K562 (cell line): ENCODE data around the gene TAF3. TPM values are rescaled to one million over a fixed set of nuclear protein-coding genes. Genes with fewer than 3 reads are reported as not detected.

ENCODE experiments used
- ARID3A ChIP-seq: IDR thresholded peaks from 2 replicates; pipeline ENCODE4 v1.6.1; 2012; ENCODE audit warnings: low read depth, low read length, improper control_type of control experiment, borderline replicate concordance
- BACH1 ChIP-seq: fragments of 200-800 bp; sonication (Bioruptor generic); IDR thresholded peaks from 2 replicates; pipeline ENCODE4 v1.6.1; 2016; ENCODE audit warnings: missing genetic modification characterization, missing compliant biosample characterization
- CCNT2 ChIP-seq: IDR thresholded peaks from 2 replicates; pipeline ENCODE4 v1.6.1; 2011; ENCODE audit warnings: borderline replicate concordance, low read depth, mild to moderate bottlenecking, moderate library complexity, mixed read lengths, low read length; ENCODE audit not compliant: insufficient read length; ENCODE audit errors: extremely low read depth
- CUX1 ChIP-seq: fragments of 200-800 bp; sonication (Bioruptor generic); IDR thresholded peaks from 2 replicates; pipeline ENCODE4 v1.6.1; 2016; ENCODE audit warnings: missing genetic modification characterization, missing compliant biosample characterization
- DIDO1 ChIP-seq: fragments of 450-650 bp; IDR thresholded peaks from 2 replicates; pipeline ENCODE4 v1.6.1; 2016; ENCODE audit warnings: low read depth, missing biosample characterization, missing genetic modification characterization
- DPF2 ChIP-seq: fragments of 450-650 bp; IDR thresholded peaks from 2 replicates; pipeline ENCODE4 v1.6.1; 2016
- ELF2 ChIP-seq: fragments of 250-450 bp; sonication (Bioruptor Pico); IDR thresholded peaks from 2 replicates; pipeline ENCODE4 v1.5.0; 2021; ENCODE audit warnings: mild to moderate bottlenecking
- JUNB ChIP-seq: fragments of 450-650 bp; formaldehyde crosslinking; conservative IDR thresholded peaks from 2 replicates; pipeline ENCODE4 v1.4.0; 2020; ENCODE audit warnings: mild to moderate bottlenecking
- KLF6 ChIP-seq: fragments of 250-450 bp; sonication (Bioruptor Pico); IDR thresholded peaks from 2 replicates; pipeline ENCODE4 v1.4.0; 2020; ENCODE audit warnings: mild to moderate bottlenecking, moderate library complexity, borderline replicate concordance
- NFATC3 ChIP-seq: fragments of 450-650 bp; IDR thresholded peaks from 2 replicates; pipeline ENCODE4 v1.6.1; 2017; ENCODE audit warnings: mild to moderate bottlenecking
- NFE2 ChIP-seq: IDR thresholded peaks from 2 replicates; pipeline ENCODE4 v1.6.1; 2014; ENCODE audit warnings: antibody characterized with exemption, low read depth
- NONO ChIP-seq, 2 experiments: fragments of 200-400 bp in 1 of 2; fragments of 450-650 bp in 1 of 2; formaldehyde crosslinking in 1 of 2; IDR thresholded peaks; 2 replicates each; pipeline ENCODE4 v1.6.1; 2017; ENCODE audit warnings: low read depth in 2 of 2, mild to moderate bottlenecking in 2 of 2, moderate library complexity in 2 of 2, low read length in 1 of 2
- POU5F1 ChIP-seq: fragments of 150-350 bp; IDR thresholded peaks from 2 replicates; pipeline ENCODE4 v1.6.1; 2014; ENCODE audit warnings: borderline replicate concordance, low read length, low read depth, mild to moderate bottlenecking; ENCODE audit not compliant: partially characterized antibody
- PTRF ChIP-seq: fragments of 450-650 bp; IDR thresholded peaks from 2 replicates; pipeline ENCODE4 v1.6.1; 2016; ENCODE audit warnings: mild to moderate bottlenecking, missing genetic modification characterization, missing compliant biosample characterization
- RBBP5 ChIP-seq: fragments of 200-600 bp; sonication (generic); IDR thresholded peaks from 2 replicates; pipeline ENCODE4 v1.6.1; 2012; ENCODE audit warnings: borderline replicate concordance, mild to moderate bottlenecking, low read length, control low read depth, inconsistent platforms; ENCODE audit not compliant: insufficient read depth, poor library complexity, severe bottlenecking
- SMARCC2 ChIP-seq: fragments of 450-650 bp; IDR thresholded peaks from 2 replicates; pipeline ENCODE4 v1.6.1; 2017; ENCODE audit warnings: antibody characterized with exemption, moderate library complexity, mild to moderate bottlenecking, low read depth
- TBL1XR1 ChIP-seq, 2 experiments: IDR thresholded peaks; 2 replicates each; pipeline ENCODE4 v1.6.1; 2012; ENCODE audit warnings: improper control_type of control experiment in 2 of 2, low read length in 2 of 2, mild to moderate bottlenecking in 1 of 2
- TEAD4 ChIP-seq, 2 experiments: sonication (generic) in 1 of 2; formaldehyde crosslinking in 1 of 2; IDR thresholded peaks; 2 replicates each; pipeline versions ENCODE4 v1.6.1 to v1.8.0; 2012 to 2022; ENCODE audit warnings: borderline replicate concordance in 1 of 2, inconsistent platforms in 1 of 2, low read length in 1 of 2, mild to moderate bottlenecking in 1 of 2, missing genetic modification reagents in 1 of 2
- ZNF274 ChIP-seq: IDR thresholded peaks from 2 replicates; pipeline ENCODE4 v1.6.1; 2011; ENCODE audit warnings: low read depth, mild to moderate bottlenecking, low read length, moderate library complexity, borderline replicate concordance
- ZNF507 ChIP-seq: conservative IDR thresholded peaks from 2 replicates; pipeline ENCODE4 v1.6.1; 2017; ENCODE audit warnings: missing genetic modification characterization, missing compliant biosample characterization
- polyA plus RNA-seq, 8 experiments: library from polyadenylated mRNA; depleted of rRNA in 4 of 8; stranded (reverse) in 5 of 8; unstranded in 3 of 8; fragments of >200 nt; fragmentation: Nextera tagmentation in 2 of 8; fragmentation: Illumina TruSeq in 1 of 8; extraction: Ambion mirVana in 2 of 8; extraction: Trizol in 1 of 8; gene quantifications; 2 replicates each; pipeline versions ENCODE4 v1.2.1 to v1.2.3, GENCODE V29; 2011 to 2014; ENCODE audit warnings: inconsistent platforms in 1 of 8, missing spikeins in 1 of 8
- total RNA-seq, 7 experiments: library from RNA; depleted of rRNA in 6 of 7; stranded (reverse); fragments of >200 nt in 6 of 7; fragmentation: Illumina TruSeq in 2 of 7; extraction: Trizol in 2 of 7; gene quantifications; 2 replicates each; pipeline versions ENCODE4 v1.2.1 to v1.2.3, GENCODE V29; 2011 to 2021; ENCODE audit warnings: low replicate concordance in 1 of 7
- TF ChIP-seq, protein P1 (sequence below): fragments of 250-450 bp; sonication (Bioruptor Pico); IDR thresholded peaks from 2 replicates; pipeline ENCODE4 v1.8.0; 2022; ENCODE audit warnings: moderate library complexity, mild to moderate bottlenecking, inconsistent platforms

TAF3 gene
- total and polyA plus RNA-seq, 9 of the 15 experiments (the other 6 are each of a cell fraction or from before 2014, with no cell fraction given), result 1.5 to 9.9 (median 4.1) TPM

DNA sequence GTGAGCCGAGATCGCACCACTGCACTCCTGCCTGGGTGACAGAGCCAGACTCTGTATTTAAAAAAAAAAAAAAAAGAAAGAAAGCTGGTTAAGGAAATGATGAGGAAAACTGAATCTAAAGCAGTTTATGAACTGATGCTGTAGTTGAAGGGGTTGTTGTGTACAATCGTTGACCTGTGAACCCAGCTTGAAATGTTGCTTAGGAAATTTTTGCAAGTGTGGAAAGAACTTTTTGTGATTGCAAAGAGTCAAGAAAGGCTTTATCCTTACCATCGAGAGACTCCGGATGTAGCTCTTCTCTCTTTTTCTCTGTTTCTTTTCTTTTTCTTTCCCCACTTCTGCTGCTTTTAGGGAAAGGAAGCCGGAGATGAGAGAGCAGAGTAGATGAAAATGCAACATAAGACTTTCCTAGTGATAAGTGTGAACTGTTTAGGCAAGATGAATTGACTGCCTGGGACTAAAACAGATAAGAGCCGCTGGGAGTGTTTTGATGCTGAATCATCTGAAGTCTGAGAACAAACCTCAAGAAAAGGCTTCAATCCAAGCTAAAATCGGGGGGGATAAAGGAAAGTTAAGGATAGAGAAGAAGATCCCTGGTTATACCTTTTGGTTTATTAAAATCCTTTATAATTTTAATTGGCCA, 69.0 kb downstream of the TAF3 start (continued):
- TF ChIP-seq KLF6 (CRISPR knock-in tag) (no peak), BACH1 (tag) (peak; percentile 23; the same call in 1 of the 2 replicates), NFATC3 (no peak), ZNF507 (no peak), ARID3A (no peak), SMARCC2 (peak; percentile 77), RBBP5 (no peak), CCNT2 (peak; percentile 52), JUNB (CRISPR knock-in tag) (no peak), TBL1XR1 (IDR thresholded peaks at IDR 0.05; ENCODE audit: low read length in 2 of 2) (no peak), PTRF (tag) (no peak), ELF2 (CRISPR knock-in tag) (no peak), ZNF274 (no peak), TEAD4 (IDR thresholded peaks at IDR 0.05; ENCODE audit: low read length) (peak; percentile 47; the same call in 1 of the 2 replicates), TEAD4 (CRISPR knock-in tag; IDR thresholded peaks at IDR 0.05; ENCODE audit: borderline replicate concordance) (no peak), NFE2 (peak; percentile 93), DPF2 (peak; percentile 90), NONO (IDR thresholded peaks at IDR 0.05; ENCODE audit: low read depth in 2 of 2, low read length in 1 of 2) (no peak), POU5F1 (no peak), CUX1 (CRISPR knock-in tag) (no peak), DIDO1 (tag) (no peak)
- TF ChIP-seq, protein P1, sequence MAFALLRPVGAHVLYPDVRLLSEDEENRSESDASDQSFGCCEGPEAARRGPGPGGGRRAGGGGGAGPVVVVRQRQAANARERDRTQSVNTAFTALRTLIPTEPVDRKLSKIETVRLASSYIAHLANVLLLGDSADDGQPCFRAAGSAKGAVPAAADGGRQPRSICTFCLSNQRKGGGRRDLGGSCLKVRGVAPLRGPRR (CRISPR knock-in tag), result no peak
